Smooth muscle cell (in vitro differentiated cells): Measurements from ENCODE around the gene RUFY2. TPM values are rescaled to one million over a fixed set of nuclear protein-coding genes. Genes with fewer than 3 reads are reported as not detected.

ENCODE experiments used
- DNase-seq: peaks from one replicate; lab custom pipeline; 2025; ENCODE audit not compliant: unreplicated experiment; lab: John Stamatoyannopoulos, UW
- H2AFZ ChIP-seq: fragments of 200-600 bp; sonication (generic); 2 replicates; pipeline ENCODE4 v1.6.0; 2016; ENCODE audit warnings: antibody characterized with exemption, low read depth, mild to moderate bottlenecking
- H3F3A ChIP-seq: fragments of 200-600 bp; sonication (generic); 2 replicates; pipeline ENCODE4 v1.6.0; 2017; ENCODE audit warnings: antibody characterized with exemption, low read depth
- H3K27ac ChIP-seq: fragments of 200-600 bp; sonication (generic); 2 replicates; pipeline ENCODE4 v1.5.1; 2016; ENCODE audit warnings: low read depth, mild to moderate bottlenecking
- H3K27me3 ChIP-seq: fragments of 200-600 bp; sonication (generic); 2 replicates; pipeline ENCODE4 v1.6.1; 2016; ENCODE audit warnings: low read depth, mild to moderate bottlenecking
- H3K36me3 ChIP-seq: fragments of 200-600 bp; sonication (generic); 2 replicates; pipeline ENCODE4 v1.5.1; 2016; ENCODE audit warnings: low read depth
- H3K4me1 ChIP-seq: fragments of 200-600 bp; sonication (generic); 2 replicates; pipeline ENCODE4 v1.5.1; 2016; ENCODE audit warnings: low read depth
- H3K4me2 ChIP-seq: fragments of 200-600 bp; sonication (generic); 2 replicates; pipeline ENCODE4 v1.6.0; 2016; ENCODE audit warnings: mild to moderate bottlenecking
- H3K4me3 ChIP-seq: fragments of 200-600 bp; sonication (generic); 2 replicates; pipeline ENCODE4 v1.5.1; 2016; ENCODE audit warnings: mild to moderate bottlenecking
- H3K79me2 ChIP-seq: fragments of 200-600 bp; sonication (generic); 2 replicates; pipeline ENCODE4 v1.6.0; 2016; ENCODE audit warnings: low read depth, mild to moderate bottlenecking
- H3K9ac ChIP-seq: fragments of 200-600 bp; sonication (generic); 2 replicates; pipeline ENCODE4 v1.6.0; 2016; ENCODE audit warnings: low read depth
- H3K9me3 ChIP-seq: fragments of 200-600 bp; sonication (generic); replicated peaks from 2 replicates; pipeline ENCODE4 v1.5.1; 2016; ENCODE audit warnings: low read depth
- H4K20me1 ChIP-seq: fragments of 200-600 bp; sonication (generic); 2 replicates; pipeline ENCODE4 v1.6.0; 2016; ENCODE audit warnings: low read depth
- CTCF ChIP-seq: fragments of 200-600 bp; sonication (generic); IDR thresholded peaks from 2 replicates; pipeline ENCODE4 v1.5.1; 2017; ENCODE audit warnings: borderline replicate concordance, mild to moderate bottlenecking, antibody characterized with exemption; ENCODE audit not compliant: insufficient read depth, poor library complexity, severe bottlenecking
- WGBS: methylation state at CpG from one replicate; pipeline ENCODE4 v1.1.7; 2016; ENCODE audit warnings: low lambda C conversion rate; 5-methylcytosine and 5-hydroxymethylcytosine counted together
- polyA plus RNA-seq: library from polyadenylated mRNA; unstranded; fragments of >200 nt; fragmentation: Nextera tagmentation; extraction: Ambion mirVana; gene quantifications from 2 replicates; pipeline ENCODE4 v1.2.1, GENCODE V29; 2016
- total RNA-seq: library from RNA; depleted of rRNA; stranded (reverse); fragments of >200 nt; gene quantifications from 2 replicates; pipeline ENCODE4 v1.2.3, GENCODE V29; 2014

Gene RUFY2
- total and polyA plus RNA-seq, 2 experiments from 2014 or later, result 9.3 to 27.1 TPM

- peaks cover 49% of the 10 kb centered on the region for H4K20me1 ChIP-seq
- H3K79me2 ChIP-seq, result peaks cover 56% of the 10 kb centered on the region
- no peaks in the 10 kb centered on the region for H3K9me3 ChIP-seq
- under 1% methylated on average over 50 of the region's 51 CpGs for WGBS
- peaks cover 17% of the 10 kb centered on the region for H3F3A ChIP-seq
- no peak for DNase-seq
- H3K4me3 ChIP-seq, result peak within 1 kb of the TSS; percentile 94
- peak within 1 kb of the TSS; percentile 98 for H3K9ac ChIP-seq
- H3K36me3 ChIP-seq, result no peaks in the 10 kb centered on the region
- H3K4me1 ChIP-seq, result peaks cover 49% of the 10 kb centered on the region
- H3K27me3 ChIP-seq, result no peaks in the 10 kb centered on the region
- peak; percentile 21 for TF ChIP-seq CTCF
- H3K27ac ChIP-seq, result peak within 1 kb of the TSS; percentile 93
- peak within 1 kb of the TSS; percentile 92 for H3K4me2 ChIP-seq
- H2AFZ ChIP-seq, result peak within 1 kb of the TSS; percentile 35
These were observed 74.6 kb downstream of the RUFY2 start, which contains the start of gene PBLD for GRCh38 chr10:68332259-68333057. Gene PBLD, minus strand, starts transcription at chr10:68332928. Its CDS starts 26,084 bp downstream, at chr10:68306844.

- Histone ChIP-seq H3K9me3 (no peaks in the 10 kb centered on the region), H3K4me2 (peak within 1 kb of the TSS; percentile 92), H2AFZ (peak within 1 kb of the TSS; percentile 90), H4K20me1 (peaks cover 41% of the 10 kb centered on the region), H3K79me2 (peaks cover 48% of the 10 kb centered on the region), H3K27me3 (no peaks in the 10 kb centered on the region), H3K36me3 (no peaks in the 10 kb centered on the region), H3F3A (peaks cover 11% of the 10 kb centered on the region), H3K9ac (peak within 1 kb of the TSS; percentile 98), H3K4me1 (peaks cover 41% of the 10 kb centered on the region), H3K4me3 (peak within 1 kb of the TSS; percentile 94), H3K27ac (peak within 1 kb of the TSS; percentile 93)
- under 1% methylated on average over 72 of the region's 73 CpGs for WGBS
- TF ChIP-seq CTCF, result no peak
- DNase-seq, result peak; percentile 87
These were observed 75.4 kb downstream of the RUFY2 start, which contains the start of gene HNRNPH3 for GRCh38 chr10:68331455-68332258. Gene HNRNPH3, plus strand, starts transcription at chr10:68332064. Its CDS starts 5,158 bp downstream, at chr10:68337222.

DNA sequence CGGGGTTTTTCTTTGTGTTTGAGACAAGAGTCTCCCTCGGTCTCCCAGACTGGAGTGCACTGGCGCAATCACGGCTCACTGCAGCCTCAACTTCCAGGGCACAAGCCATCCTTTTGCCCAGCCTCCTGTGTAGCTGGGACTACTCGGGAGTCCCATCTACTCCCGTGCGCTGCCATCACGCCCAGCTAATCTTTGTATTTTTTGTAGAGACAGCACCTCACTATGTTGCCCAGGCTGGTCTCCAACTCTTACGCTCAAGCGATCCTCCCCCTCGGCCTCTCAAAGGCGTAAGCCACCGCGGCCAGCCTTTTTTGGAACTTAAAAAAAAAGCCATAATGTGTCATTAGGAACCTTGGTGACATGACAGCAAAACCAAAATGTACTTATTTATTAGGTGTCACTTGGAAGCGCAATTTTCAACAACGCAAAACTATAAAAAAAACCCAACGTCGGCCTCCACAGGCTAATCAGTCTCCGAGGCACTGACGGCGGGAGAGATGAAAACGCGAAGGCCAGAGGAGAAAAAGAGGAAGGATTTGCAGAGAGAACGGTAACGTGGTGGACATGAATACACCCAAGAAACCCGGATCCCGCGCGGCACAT lies 76.1 kb downstream of the RUFY2 start:
- Histone ChIP-seq H3K27ac (peak overlapping the region; percentile 93), H3K9ac (peak overlapping the region; percentile 98), H3K4me1 (peaks cover 34% of the 10 kb centered on the region), H3K9me3 (no peaks in the 10 kb centered on the region), H3F3A (peaks cover 9% of the 10 kb centered on the region), H3K27me3 (no peaks in the 10 kb centered on the region), H3K79me2 (peaks cover 41% of the 10 kb centered on the region), H4K20me1 (peaks cover 34% of the 10 kb centered on the region), H3K4me3 (peak overlapping the region; percentile 94), H3K4me2 (peak overlapping the region; percentile 92), H2AFZ (peak overlapping the region; percentile 90), H3K36me3 (no peaks in the 10 kb centered on the region)
- 35% methylated on average over 29 of the region's 29 CpGs for WGBS
- TF ChIP-seq CTCF, result no peak
- no peak for DNase-seq
